Activated T-cell treated with anti-CD3 and anti-CD28 coated beads for 4 hours (primary cell): ENCODE results near the gene RPL7A.
"Not testable (repeated sequence)": the region's sequence is repeated elsewhere in the genome, so short reads cannot be mapped to it uniquely, and the experiment has no call there.

Experiments
- DNase-seq: peaks from one replicate; pipeline ENCODE4 v3.0.0-alpha.2; 2020

Gene RPL7A

GRCh38 chr9:133371261-133371711 is 23.3 kb downstream of the RPL7A start:
- peak; percentile 53 for DNase-seq

DNA sequence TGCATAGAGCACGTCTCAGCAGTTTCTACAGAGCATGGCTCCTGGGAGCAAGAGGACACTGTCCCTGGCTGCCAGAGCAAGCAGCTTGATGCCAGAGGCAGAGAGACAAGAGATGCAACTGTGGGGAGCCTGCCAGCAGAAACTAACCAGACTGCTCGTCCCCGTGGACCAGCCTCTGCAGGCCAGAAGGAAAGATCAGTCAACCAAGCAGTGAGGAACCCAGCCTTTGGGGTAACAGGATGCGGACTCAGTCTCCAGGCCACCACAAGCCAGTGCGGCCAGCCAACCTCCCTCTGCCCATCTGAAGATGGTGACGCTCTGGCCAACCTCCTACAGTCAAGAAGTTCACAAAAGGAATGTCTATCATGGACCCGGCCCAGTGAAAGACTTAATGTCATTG is 24.1 kb downstream of the RPL7A start:
- no peak for DNase-seq

GRCh38 chr9:133374612-133375115 is 26.6 kb downstream of the RPL7A start:
- DNase-seq, result no peak

GRCh38 chr9:133375116-133375723 is 27.2 kb downstream of the RPL7A start:
- DNase-seq, result no peak

GRCh38 chr9:133375724-133376654 is 28.0 kb downstream of the RPL7A start, which contains the start of the genes STKLD1 and SURF4:
Gene STKLD1, plus strand, starts transcription at chr9:133376366. Its CDS starts 108 bp downstream, at chr9:133376474.
Gene SURF4, minus strand, starts transcription at chr9:133376060. Its CDS starts 91 bp downstream, at chr9:133375969.
- DNase-seq, result peak; percentile 91

GRCh38 chr9:133377280-133377679 is 29.3 kb downstream of the RPL7A start:
- not testable (repeated sequence) for DNase-seq

DNA sequence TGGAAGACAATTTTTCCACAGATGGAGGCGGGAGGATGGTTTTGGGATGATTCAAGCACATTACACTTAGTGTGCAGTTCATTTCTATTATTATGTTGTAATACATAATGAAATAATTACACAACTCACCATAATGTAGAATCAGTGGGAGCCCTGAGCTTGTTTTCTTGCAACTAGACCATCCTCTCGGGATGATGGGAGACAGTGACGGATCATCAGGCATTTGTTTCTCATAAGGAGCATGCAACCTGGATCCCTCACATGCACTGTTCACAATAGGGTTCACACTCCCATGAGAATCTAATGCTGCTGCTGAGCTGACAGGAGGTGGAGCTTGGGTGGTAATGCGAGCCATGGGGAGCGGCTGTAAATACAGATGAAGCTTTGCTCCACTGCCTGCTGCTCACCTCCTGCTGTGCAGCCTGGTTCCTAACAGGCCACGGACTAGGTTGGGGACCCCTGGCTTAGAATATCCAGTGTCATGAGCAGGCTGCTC is 29.8 kb downstream of the RPL7A start:
- DNase-seq, result no peak

GRCh38 chr9:133378408-133378962 is 30.5 kb downstream of the RPL7A start:
- no peak for DNase-seq

- no peak for DNase-seq
Observed at GRCh38 chr9:133379153-133380086, 31.4 kb downstream of the RPL7A start.

DNA sequence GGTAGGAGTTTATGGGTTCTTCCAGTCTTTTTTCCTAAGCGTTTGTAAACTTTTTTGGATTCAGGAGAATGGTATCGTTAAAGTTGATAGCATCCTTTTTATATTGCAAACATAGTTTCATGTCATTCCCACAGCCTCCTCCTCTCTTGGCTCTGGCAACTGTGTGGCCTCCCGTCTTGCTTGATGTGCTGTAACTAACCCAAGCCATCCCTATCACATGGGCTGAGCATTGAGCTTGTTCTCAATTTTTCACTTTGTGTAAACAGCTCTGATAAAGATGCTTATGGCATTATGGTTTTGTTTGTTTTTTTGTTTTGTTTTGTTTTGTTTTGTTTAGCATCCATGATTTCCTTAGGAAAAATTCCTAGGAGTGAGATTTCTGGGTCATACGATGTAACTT is 32.7 kb downstream of the RPL7A start:
- no peak for DNase-seq

DNA sequence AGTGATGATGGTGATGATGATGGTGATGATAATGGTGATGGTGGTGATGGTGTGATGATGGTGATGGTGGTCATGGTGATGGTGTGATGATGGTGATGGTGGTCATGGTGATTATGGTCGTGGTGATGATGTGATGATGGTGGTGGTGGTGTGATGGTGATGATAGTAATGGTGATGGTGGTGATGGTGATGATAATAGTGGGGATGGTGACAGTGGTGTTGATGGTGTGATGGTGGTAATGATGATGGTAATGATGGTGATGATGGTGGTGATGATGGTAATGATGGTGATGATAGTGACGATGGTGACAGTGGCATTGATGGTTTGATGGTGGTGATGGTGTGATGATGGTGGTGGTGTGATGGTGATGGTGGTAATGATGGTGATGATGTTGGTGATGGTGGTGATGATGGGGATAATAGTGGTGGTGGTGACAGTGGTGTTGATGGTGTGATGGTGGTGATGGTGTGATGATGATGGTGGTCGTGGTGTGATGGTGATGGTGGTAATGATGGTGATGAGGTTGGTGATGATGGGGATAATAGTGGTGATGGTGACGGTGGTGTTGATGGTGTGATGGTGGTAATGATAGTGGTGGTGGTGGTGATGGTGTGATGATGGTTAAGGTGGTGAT is 34.6 kb downstream of the RPL7A start:
- DNase-seq, result no peak

DNA sequence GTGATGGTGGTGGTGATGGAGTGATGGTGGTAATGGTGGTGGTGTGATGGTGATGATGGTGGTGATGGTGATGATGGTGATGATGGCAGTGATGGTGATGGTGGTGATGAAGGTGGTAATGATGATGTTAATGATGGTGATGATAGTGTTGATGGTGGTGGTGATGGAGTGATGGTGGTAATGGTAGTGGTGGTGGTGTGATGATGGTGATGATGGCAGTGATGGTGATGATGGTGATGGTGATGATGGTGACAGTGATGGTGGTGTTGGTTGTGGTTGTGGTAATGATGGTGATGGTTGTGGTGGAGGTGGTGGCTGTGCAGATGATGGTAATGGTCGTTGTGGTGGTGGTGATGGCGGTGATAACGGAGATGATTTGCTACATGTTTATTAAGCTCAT is 35.4 kb downstream of the RPL7A start:
- no peak for DNase-seq

- DNase-seq, result no peak
Observed at GRCh38 chr9:133384736-133385321, 36.8 kb downstream of the RPL7A start.

GRCh38 chr9:133385452-133385851 is 37.4 kb downstream of the RPL7A start:
- no peak for DNase-seq

- no peak for DNase-seq
Observed at GRCh38 chr9:133386338-133386737, 38.3 kb downstream of the RPL7A start.

GRCh38 chr9:133387680-133388079 is 39.7 kb downstream of the RPL7A start:
- no peak for DNase-seq

DNA sequence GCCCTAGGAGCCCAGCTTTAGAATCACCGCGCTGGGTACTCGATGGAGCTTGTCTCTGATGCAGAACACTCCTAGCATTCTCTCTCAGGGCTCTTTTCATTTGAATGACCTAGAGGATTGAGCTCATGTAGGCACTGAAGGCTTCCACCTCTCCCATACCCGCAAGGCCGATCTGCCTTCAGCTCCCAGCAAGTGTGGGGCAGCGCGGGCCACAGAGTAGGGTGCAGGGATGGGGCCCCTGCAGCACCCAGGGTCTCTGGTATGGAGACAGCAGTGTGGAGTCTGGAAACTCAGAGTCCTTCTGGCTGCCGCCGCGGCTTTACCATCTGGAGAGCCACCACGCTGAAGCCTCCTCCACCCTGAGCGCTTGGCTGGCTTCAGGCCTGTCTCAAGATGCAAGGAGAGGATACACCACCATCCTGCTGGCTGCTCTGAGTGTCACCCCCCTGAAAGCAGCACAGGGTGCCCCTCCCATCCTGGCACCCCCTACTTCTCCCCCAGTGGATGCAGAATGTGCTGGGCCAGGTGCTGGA is 41.1 kb downstream of the RPL7A start:
- DNase-seq, result no peak

- DNase-seq, result no peak
Observed at GRCh38 chr9:133389562-133389961, 41.5 kb downstream of the RPL7A start.

- no peak for DNase-seq
Observed at GRCh38 chr9:133390713-133391112, 42.7 kb downstream of the RPL7A start.

- DNase-seq, result not testable (repeated sequence)
Observed at GRCh38 chr9:133391449-133391848, 43.4 kb downstream of the RPL7A start.

DNA sequence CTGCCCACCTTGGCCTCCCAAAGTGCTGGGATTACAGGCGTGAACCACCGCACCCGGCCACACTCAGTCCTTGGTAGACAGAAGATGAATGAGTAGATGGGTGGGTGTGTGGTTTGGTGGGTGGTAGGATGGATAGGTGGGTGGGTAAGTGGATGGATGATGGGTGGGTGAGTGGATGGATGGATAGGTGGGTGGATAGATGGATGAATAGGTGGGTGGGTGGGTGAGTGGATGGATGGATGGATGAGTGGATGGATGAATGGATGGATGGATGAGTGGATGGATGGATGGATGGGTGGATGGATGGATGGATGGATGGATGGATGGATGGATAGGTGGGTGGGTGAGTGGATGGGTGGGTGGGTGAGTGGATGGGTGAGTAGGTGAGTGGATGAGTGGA is 44.3 kb downstream of the RPL7A start:
- DNase-seq, result not testable (repeated sequence)
